ENCODE measurements around the gene TTC39C.

Gene TTC39C

DNA sequence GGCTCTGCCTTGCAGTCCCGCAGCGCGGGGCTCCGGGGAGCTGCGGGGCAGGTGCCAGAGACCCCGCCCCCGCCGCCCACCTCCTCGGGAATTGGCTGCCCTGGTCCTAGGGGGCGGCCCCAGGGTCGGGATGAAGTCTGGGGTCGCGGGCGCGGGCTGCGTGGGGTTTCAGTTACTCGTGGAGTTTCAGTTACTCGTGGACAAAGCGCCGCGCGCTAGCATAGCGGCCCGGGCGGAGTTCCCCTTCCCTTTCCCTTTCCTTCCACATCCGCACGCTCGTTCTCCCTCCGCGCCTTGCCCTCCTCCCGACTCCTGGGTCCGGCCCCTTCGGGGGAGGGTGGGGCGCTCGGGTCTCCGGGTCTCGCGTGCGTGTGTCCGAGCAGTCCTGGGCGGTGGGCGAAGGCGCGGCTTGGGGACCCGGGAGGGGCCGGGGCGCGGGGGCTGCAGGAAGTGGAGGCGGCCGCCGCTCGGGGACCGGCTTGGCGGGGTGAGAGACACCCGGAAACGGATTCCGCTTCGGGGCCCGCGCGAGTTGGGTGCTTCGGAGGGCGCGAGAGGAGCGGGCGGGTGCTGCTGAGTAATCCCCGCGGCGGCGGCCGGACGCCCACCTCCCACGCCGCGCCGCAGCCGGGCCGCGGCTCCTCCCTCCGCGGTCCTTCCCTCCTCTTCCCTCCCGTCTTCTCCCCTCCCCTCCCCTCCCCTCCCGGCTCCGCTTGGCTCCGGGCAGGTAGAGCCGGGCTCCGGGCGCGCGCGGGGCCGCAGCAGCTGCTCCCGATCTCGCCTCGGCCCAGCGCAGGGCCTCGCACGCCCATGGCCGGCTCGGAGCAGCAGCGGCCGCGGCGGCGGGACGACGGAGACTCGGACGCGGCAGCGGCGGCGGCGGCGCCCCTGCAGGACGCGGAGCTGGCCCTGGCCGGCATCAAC, at the start of gene TTC39C:
Gene TTC39C, plus strand, starts transcription at position 693 of the 924 bp plus-strand sequence. Its CDS starts 118 bp downstream, at position 811.
- H3K4me3 ChIP-seq (replicated peaks in 1 of 2; ENCODE audit: low read depth in 2 of 2, low read length in 2 of 2): peak within 1 kb of the TSS; percentile 87 to 93
- peak; percentile 67 to 81 for DNase-seq (ENCODE audit: low read depth in 2 of 2)
- TF ChIP-seq, protein P1, sequence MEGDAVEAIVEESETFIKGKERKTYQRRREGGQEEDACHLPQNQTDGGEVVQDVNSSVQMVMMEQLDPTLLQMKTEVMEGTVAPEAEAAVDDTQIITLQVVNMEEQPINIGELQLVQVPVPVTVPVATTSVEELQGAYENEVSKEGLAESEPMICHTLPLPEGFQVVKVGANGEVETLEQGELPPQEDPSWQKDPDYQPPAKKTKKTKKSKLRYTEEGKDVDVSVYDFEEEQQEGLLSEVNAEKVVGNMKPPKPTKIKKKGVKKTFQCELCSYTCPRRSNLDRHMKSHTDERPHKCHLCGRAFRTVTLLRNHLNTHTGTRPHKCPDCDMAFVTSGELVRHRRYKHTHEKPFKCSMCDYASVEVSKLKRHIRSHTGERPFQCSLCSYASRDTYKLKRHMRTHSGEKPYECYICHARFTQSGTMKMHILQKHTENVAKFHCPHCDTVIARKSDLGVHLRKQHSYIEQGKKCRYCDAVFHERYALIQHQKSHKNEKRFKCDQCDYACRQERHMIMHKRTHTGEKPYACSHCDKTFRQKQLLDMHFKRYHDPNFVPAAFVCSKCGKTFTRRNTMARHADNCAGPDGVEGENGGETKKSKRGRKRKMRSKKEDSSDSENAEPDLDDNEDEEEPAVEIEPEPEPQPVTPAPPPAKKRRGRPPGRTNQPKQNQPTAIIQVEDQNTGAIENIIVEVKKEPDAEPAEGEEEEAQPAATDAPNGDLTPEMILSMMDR (IDR thresholded peaks at IDR 0.05; ENCODE audit: low read depth, low read length): no peak

DNA sequence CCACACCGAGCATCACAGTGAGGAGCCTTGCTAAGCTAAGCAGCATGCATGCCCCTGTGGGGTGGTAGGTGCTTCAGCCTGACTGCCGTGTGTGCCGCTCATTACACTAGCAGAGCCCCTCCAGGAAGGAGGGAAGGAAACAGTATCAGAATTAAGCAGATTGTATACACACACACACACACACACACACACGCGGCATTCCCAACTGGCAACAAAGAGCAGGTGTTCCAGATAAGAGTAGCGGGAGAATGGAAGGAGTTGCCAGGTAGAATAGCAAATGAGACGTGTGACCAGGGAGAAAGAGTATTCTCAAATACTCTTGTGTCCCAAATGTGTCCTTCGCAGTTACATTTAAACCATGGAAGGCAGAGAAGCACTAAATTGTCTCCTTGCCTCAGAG, 47.6 kb upstream of the TTC39C start:
- DNase-seq (ENCODE audit: low read depth in 2 of 2): no peak
- H3K4me3 ChIP-seq (replicated peaks in 1 of 2; ENCODE audit: low read depth in 2 of 2, low read length in 2 of 2): no peak overlapping the region
- TF ChIP-seq, protein P1 (IDR thresholded peaks at IDR 0.05; ENCODE audit: low read depth, low read length): no peak

DNA sequence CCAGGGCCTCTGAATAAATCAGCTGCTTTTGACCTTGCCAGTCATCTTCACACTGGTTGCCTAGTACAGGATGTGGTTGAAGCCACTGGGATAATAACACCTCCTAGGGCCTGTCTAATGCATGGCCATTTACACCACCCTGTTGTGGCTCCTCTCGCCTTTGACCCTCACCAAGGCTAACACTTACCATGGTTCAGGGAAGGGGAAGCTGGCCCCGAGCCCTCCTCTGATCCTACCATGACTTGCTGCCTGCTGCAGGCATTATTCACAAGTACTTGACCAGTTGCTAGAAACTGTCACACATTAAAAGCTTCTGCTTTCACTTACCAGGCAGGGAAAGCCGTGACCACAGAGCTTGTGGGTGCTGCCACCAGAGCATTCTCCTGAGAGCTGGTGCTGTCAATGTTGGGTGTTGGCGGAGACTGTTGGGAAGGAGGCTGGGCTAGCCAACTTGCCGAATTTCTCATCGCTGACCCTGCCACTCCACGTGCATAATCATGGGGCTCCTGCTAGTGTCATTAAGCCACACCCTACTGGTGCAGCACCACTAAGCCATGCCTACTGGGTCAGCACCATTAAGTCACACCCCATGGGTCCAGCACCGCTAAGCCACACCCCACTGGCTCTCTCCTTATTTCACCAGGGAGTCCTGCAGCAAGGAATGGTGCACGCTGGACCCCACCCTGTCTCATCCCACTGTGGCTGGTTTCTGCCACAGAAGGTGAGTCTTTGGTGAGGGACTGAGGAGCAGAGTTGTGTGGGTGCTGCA, 47.0 kb upstream of the TTC39C start:
- TF ChIP-seq, protein P1 (IDR thresholded peaks at IDR 0.05; ENCODE audit: low read depth, low read length): no peak
- H3K4me3 ChIP-seq (replicated peaks in 1 of 2; ENCODE audit: low read depth in 2 of 2, low read length in 2 of 2): no peak overlapping the region
- DNase-seq (ENCODE audit: low read depth in 2 of 2): no peak

DNA sequence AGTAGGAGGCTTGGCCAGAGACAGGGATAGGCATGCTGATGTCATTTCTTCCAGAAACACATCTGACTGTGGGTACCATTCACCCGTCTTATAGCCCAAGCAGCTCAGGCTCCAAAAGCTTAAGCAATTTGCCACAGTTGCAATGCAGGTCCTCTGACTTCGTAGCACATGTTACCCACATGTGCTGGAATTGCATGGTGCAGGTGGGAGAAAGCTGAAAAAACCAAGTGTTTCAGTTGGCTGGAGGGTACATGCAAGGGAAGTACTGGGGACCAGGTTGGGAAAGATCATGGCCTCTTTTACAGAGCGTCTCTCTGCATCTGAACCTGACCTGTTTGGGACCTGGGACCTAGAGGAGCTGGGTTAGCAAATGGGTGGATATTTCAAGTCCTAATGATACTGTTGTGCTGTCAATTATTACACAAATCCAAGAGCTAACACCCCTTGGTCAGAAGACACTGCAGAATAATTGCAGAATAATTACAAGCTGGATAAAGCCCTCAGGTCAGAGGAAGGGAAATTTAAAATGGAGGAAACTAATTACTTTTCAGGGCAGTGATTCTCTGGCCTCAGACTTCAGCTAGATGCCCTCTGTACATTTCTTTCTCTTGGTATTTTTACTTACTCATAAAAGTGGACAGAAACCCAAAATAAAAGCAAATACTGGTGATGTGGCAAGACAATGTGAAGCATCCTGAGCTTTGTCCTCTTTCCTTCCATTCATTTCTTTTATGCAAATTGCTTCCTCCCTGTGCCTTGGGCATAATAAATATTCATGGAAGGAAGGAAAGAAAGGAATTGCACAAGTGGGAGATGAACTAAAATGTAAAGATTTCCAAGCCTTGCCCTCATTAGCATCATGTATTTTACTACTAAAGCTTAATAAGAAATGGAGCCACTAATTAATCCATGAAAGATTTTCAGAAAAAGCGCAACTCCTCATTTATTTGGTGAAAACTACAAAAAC, 45.6 kb upstream of the TTC39C start:
- no peak for DNase-seq (ENCODE audit: low read depth in 2 of 2)
- H3K4me3 ChIP-seq (replicated peaks in 1 of 2; ENCODE audit: low read depth in 2 of 2, low read length in 2 of 2): no peak overlapping the region
- TF ChIP-seq, protein P1 (IDR thresholded peaks at IDR 0.05; ENCODE audit: low read depth, low read length): no peak

DNA sequence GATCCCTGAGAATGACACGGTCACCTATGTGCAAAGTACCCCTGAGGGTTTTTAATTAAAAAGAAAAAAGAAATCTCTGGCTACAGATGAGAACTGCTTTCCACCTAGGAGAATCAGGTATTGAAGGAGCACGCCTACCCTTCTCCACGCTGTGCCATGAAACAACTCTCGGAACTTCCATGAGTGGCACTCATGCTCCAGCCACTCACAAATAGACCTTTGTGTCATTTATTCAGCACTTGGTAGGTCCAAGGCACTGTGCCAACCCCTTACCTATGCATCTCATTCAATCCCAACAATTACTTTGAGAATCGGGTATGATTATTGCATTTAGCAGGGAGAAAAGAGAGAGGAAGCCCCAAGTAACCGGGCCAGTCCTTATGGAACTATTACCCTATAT, 44.9 kb upstream of the TTC39C start:
- no peak for DNase-seq (ENCODE audit: low read depth in 2 of 2)
- H3K4me3 ChIP-seq (replicated peaks in 1 of 2; ENCODE audit: low read depth in 2 of 2, low read length in 2 of 2): no peak overlapping the region
- TF ChIP-seq, protein P1 (IDR thresholded peaks at IDR 0.05; ENCODE audit: low read depth, low read length): no peak
